ENCODE results near the gene KCNMA1.

KCNMA1 gene

DNA sequence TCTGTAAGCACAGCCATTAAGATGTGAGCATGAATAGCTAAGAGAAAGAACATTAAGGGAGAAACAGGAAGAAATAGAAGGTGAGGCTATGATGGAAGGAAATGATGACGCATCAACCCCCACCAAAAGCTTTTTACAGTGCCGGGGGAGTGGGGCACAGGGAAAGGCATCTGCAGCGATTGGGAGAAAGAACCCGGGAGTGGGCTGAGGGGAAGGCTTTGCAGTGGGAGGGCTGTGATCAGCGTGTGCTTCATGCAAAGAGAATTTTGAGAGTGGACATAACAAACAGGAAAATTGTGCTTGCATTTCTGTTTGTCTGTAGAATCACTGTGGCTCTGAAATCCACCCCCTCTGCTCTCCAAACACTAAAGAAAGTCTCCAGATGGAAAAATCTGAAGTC lies 250.8 kb downstream of the KCNMA1 start:
- DNase-seq: peak; percentile 87

DNA sequence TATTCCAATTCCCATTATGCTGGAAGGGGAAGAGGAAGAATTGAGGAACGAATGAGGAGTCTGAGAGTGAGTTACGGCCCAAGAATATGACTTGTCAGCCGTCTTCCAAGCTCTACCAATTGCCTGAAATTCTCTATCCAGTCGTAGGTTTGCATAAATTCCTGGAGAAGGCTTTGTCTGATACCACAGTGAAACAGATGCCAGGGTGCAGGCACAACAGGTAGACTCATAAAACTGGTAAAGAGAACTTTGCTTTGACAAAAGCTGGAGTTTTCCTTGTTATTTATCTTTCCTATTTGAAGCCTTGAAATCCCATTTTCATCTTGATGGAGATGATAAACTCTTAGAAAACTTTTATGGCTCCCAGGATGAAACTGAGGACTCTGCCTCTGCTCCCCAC lies 251.2 kb downstream of the KCNMA1 start:
- no peak for DNase-seq

DNA sequence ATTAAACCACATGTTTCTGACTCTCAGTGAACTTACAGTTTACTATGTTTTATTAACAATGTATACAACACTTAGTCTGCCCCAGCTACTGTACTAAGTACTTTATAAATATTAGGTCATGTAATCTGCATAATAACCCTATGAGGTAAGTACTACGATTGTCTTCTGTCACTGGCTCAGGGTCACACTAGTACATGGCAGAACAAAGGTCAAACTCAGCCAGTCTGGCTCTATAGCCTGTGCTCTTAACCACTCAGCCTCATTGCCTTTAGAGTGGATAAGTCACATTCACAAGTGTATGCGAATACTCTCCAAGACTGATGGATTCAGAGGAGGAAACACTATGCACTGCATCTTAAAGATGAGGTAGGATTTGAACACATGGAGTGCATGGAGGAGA lies 252.3 kb downstream of the KCNMA1 start:
- no peak for DNase-seq

DNA sequence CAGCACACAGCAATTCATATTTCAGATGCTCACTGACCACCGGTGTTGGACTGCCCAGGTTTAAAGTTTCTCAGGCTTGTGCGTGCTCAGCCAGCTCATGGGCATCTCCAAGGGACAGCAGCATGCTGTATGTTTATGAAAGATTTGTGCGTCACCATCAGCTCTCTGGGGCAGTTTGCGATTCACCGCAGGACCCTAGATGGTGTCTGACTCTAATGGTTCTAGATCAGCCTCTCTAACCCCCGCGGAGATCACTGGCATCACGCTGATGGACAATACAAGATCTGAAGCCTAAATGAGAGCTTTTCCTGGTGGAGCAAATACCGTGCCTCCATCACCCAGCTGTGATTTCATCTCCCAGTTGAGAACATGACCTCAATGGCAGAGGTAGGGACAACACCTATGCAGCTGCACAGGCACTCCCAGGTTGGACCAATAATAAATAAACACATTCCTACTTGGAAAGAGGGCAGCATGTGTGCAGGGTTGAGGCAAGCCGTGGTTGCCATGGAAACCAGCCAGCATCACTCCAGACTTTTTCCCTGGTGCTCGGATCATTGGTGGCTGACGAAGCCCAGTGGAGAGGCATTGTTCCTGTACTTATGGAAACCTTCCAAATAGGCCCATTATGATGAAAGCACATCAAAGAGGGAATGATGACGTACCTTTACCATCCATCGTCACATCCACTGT lies 253.6 kb downstream of the KCNMA1 start:
- no peak for DNase-seq

DNA sequence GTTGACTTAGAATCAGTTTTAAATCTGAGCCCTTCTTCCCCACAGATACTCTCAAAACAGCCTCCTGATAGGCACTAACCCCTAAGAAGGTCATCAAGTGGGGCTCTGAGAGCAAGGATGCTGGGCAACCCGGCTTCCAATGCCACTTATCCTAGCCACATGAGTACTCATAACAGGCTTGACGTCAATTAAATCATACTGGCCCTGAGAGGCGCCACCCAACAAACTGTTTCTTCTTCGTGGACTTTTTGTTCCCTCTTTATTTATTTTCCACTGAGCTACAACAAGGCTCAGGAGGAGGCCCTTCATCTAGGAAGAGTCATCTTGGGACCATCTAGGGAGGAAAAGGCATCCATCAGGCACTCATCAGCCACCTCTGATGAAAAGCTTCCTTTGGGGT lies 255.9 kb downstream of the KCNMA1 start:
- DNase-seq: no peak

DNA sequence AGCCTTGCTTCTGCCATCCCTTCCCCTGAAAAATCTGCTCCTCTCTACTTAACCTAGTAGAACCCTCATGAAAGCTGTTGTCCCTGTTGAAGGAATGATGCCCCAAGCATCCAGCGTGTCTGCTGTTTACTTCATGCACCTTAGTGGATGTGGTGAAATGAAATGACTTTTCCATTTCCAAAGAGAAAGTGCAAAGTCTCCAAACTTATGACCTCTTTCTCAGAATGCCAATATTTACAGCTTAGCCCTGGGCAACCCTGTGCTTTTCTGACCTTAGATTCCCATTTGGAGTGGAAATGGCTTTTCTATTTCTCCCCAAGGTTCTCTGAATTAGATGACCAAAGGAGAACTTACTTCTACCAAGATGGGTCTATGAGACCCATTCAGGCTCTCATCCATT lies 256.9 kb downstream of the KCNMA1 start:
- DNase-seq: no peak

DNA sequence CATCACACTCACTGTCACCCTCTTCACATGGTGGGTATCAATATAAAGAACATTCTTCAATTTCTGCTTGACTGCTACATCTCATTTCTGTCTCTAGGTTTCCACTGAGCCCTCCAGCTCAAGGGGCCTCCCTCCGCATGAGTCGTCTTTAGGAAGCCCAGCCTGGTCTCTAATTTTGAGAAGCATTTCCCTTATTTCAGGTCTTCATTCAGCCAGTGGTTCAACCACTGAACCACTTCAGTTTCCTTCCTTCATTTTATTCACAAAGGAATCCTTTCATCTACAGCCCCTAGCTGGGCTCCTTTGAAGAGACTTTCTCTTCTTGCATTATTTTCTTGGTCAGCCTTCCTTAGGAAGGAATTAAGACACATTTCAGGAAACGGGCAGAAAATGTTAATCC lies 257.4 kb downstream of the KCNMA1 start:
- DNase-seq: no peak

DNA sequence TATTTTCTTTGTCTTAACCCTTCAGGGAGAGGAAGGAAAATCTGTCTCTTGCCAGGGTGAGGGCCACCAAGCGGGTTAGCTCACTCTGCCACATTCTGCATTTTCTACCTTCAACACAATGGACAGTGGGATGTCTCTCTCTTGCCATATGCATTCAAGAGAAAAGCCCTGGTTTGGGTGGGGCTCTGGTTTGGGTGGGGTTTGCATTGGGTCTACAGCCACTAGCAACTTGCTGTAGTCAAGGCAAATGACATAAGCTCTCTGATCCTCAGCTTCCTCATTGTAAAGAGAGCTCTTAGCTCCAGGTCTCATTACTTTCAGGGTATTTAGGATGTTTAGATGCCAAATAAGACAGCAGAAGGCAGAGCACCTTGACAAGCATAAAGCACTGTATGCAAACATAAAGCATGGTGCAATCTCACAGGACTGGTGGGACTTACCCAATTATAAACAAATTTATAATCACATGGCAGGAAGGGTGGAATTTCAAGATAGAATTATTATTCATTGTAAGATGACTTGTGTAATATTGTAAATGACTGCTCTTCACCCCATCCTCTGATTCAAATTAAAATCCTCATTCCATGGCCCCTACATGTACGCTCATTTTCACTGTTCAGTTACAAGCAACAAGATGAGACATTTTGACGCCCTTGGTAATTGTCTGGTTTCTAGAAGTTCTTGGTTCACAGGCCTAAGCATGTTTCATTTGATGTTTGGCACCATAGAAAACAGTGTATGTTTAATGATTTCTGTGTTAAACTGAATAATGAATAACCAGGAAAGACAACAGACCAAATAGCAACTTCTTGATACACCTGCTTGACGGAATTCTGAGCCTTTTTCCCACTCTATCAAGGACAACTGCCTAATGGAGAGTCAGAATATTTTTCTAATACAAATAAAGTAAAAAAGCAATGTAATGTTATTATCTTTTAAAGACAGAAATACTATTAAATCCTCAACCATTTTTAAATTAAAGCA lies 258.9 kb downstream of the KCNMA1 start:
- DNase-seq: no peak

DNA sequence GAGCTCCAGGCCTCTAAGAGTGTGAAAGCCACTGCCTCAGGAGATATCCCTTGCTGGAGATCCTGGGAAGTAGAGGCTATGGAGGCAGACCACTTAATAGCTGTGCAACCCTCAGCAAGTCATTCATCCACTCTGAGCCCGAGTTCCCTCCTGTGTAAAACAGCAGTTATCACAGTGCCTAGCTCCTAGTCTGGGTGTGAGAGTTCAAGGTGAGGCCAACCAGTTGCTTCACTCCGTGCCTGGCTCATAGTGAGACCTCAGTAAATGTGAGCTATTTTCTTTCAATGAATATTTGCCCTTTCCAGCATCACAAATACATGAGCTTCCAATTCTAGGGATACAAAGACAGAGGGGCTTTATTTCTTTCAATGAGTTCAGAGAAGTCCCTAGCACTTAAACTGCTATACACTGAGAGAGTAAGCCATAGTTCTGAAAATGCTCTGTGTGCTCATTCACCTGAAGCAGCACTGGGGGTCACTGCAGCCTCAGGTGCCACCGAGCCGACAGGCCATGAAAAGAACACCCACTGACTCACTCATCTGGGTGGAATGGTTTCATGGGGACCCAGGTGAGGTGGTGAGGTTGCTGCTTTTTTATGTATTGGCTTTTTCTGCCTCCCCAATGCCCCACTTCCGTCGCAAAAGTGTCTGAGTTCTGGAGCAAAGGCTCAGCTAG lies 259.8 kb downstream of the KCNMA1 start:
- no peak for DNase-seq

DNA sequence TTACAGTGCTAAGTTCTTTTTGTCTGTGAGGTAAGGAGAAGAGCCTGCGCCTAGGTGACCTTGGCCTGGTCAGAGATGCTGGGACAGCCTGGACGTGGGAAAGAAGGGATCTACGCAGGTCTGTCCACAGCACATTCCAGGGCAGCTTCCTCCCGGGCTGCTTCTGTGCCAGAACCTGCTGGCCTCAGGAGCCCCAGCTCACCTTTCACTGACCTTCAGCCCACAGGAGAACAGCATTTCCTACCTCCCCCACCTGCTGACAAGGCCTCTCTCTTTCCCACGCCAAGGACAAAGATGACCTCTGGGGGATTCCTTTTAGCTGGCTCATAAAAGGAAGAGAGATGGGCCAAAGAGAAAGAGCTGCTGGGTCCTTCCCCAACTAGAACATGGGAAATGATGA lies 260.6 kb downstream of the KCNMA1 start:
- DNase-seq: no peak

DNA sequence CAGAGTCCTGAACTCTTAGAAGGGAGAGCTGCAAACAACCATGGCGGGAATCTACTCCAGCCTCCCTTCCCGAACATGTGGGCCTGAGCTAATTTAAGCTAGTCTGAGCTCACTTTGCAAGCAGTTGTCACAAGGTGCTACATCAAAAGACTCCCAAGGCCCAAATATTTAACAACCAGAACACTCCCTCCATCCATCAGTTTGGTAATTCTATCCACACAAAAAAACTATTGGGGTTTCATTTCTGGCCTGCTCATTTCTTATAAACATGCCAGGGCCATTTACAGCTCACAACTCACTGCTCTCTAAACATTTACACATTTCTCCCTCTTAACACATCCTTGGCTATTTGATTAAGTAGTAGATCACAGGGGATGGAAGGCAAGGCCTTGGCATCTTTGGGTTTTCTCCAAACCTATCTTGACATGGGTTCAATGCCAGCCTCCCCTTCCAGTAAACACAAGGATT lies 263.4 kb downstream of the KCNMA1 start:
- no peak for DNase-seq

DNA sequence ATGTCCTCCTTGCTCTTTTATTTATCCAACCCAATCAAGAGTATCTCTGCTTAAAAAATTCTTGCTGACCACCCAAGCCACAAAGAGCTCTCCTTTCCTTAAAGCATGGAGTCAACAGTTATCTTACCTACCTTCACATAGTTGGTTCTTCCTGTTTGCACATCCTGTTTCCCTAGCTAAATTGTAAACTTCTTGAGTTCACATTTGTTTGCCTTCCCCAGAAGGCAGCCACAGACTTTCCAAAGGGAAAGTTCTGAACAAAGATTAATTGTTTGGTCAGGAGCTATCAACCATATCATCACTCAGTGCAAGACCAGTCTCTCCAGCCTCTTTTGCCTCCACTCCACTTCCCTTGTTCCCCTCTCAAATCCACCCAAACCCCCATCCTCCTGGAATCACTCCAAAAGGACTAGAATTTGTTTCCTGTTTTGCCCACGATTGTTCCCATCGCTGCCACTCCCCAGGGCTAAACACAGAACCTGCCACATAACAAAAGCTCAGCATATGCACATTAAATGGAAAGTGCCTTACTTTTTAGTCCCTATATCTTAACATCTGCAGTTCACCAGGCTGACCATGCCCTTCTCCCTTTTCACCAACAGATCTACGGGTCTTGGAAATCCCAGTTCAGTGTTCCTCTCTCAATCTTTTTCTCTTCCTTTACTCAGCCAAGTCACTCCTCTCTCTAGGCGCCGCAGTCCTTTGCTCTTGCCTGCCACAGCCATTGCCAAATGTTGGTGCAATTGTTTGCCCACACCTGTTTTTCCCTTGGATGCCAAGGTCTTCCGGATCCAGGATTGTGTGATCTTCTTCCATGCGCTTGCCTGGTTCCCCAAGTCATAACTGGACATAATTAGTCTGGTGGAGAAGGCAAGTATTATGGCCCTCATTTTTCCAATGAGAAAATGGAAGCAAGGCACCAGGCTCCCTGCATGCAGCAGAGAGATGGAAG lies 265.5 kb downstream of the KCNMA1 start:
- DNase-seq: no peak

DNA sequence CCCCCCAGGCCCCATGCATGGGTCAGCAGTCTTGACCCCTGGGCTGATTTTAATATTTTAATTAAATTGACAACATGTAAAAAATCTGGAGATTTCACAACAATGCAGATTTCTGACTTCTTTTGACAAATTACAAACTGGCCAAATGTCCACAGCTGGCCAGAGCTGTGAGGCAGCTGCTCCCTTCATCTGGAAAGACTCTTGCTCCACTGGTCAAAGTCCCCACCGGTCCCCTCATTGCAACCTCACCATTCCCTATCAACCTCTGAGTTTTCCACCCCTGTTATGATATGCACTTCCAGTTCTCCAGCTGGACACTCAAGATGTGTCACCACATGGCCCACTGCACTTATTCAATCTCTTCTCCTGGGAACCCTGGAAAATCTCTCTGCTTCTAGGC lies 266.2 kb downstream of the KCNMA1 start:
- no peak for DNase-seq

DNA sequence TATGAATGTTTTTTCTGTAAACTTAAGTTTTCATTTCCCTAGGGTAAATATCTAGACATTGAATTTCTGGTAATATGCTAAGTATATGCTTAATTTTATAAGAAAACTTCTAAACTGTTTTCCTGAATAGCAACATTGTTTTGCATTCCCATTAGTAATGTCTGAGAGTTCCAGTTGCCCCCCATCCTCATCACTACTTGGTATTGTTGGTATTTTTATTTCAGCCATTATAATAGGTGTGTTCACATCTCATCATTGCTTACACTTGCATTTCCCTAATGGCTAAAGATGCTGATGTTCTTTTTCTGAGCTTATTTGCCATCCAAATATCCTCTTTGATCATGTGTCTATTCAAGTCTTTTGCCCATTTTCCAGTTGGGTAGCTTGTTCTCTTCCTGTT lies 269.6 kb downstream of the KCNMA1 start:
- DNase-seq: no peak

DNA sequence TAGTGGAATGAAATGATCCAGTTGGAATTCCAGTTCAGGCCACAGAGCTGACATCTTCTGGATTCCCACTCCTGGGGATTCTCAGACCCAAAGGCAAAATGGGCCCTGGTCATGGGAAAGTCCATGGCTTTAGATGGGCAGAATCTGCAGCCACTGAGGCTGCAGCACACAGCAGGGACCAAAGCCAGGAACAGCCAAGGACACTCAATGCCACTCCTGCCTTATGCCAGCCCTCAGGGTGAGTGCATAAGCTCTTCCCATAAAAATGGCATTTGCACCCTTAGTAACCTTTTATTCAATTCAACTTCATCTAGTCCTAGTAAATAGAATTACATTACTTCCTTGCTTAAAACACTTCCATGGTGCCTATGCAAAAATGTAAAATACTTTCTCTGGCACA lies 274.4 kb downstream of the KCNMA1 start:
- no peak for DNase-seq

DNA sequence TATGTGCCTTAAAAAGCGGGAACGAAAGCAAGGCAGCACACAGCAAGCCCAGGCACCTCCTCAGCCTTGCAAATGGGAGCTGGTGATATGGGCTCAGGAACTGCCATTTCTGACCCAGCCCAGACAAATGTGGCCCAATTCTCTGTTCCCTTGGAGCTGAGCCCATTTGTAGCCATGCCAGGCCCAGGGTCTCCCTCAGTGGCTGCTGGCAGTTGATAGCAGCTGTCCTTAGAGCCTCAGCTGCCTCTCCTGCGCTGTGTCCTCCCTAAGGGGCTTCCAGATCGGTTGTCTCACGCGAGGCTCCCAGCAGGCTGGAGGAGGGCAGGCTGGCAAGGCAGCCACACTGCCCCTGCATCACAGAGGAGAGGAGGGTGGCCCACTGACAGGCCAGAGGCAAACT lies 275.8 kb downstream of the KCNMA1 start:
- no peak for DNase-seq

DNA sequence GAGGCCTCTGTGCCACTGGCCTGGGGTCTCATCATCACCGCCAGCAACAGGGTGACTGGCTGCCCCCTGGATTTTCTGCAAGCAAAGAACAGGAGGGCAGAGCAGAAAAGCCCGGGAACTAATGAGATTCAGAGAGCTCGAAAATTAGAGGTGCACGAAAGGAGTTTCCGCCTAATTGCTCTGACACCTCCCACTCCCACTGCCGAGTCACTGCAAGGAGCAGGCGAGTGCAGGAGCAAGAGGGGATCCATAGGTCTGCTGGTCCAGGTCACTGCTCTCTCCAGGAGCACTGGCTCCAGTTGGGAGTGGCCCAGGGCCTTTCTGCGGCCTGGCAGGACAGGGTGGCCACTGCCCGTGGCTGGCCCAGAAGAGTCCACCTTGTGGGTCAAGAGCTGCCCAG lies 276.2 kb downstream of the KCNMA1 start:
- DNase-seq: no peak

DNA sequence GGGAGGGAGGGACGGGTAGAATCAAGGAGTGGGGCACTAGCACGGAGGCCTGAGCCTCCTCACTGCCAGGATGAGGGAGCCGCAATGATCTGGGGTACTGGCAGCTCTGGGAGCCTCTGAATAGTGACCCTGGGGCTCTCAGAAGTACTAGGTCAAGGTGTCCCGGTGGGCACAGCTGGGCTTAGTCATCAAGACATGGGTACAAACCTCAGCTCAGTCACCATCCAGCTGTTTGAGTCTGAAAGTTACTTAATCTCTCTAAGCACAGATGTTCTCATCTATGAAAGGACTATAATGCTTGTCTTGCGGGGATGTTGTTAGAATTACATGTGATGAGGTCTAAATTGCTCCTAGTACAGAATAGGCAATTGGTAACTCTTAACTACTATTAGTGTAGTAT lies 276.8 kb downstream of the KCNMA1 start:
- DNase-seq: no peak

DNA sequence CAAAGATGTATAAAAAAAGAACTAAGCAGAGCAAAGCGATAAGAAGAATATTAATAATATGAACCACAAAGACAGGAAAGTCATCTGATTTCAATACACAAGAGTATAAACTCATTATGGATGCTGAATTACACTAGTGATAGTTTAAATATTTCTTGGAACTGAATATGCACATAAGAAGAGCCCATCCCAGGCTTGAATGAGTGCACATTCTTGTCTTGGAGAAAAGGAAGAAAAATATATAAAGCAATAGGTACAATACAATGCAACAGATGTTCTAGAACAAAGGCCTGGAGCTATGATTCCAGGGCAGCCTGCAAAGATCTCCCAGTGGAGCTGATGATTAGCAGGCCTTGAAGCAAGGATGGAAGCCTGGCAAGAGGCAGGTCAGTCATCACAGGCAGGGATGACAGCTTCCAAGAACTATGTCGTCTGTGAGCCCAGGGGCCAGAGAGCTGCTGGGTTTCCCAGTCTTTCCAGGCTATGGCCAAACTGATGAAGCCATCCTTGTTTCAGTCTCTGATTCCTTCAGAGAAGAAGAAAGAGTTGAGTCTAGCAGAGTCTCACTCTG lies 277.6 kb downstream of the KCNMA1 start:
- peak; percentile 44 for DNase-seq

DNA sequence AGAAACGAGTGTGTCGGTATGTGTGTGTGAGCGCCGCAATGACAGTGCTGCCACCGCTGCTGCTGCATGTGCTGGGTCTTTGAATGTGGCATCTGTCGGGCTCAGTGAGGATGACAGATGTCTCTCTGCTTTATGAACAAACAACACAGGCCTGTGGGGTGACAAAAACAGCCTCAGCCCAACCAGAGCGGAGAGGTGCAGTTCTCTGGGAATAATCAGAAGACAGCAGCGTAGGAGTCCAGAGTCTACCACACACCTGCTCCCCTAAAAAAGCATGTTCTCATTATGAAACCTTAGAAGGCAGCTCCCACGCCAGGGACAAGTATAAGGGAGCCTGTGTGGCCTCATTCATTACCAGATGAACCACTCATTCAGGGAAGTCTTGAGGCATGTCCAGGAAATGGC lies 278.3 kb downstream of the KCNMA1 start:
- no peak for DNase-seq

DNA sequence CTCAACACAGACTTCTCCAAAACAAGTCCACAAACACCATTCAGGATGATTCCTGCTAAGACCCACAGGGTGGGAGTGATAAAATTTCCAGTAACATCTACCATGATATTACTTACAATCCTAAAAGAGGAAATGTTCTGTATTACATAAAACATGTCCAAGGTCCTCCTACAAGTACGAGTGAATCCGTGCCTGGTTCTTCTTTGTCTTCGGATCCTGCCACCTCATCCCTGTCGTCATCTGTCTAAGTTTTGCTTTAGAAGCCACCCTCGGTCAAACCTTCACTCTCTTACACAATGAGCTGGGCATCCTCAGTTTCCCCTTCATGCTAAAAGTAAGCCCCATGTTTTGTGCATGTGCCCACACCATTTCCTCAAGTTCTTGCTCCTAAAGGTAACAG lies 279.0 kb downstream of the KCNMA1 start:
- no peak for DNase-seq
